ENCODE measurements around the gene FOXE3.

DNA sequence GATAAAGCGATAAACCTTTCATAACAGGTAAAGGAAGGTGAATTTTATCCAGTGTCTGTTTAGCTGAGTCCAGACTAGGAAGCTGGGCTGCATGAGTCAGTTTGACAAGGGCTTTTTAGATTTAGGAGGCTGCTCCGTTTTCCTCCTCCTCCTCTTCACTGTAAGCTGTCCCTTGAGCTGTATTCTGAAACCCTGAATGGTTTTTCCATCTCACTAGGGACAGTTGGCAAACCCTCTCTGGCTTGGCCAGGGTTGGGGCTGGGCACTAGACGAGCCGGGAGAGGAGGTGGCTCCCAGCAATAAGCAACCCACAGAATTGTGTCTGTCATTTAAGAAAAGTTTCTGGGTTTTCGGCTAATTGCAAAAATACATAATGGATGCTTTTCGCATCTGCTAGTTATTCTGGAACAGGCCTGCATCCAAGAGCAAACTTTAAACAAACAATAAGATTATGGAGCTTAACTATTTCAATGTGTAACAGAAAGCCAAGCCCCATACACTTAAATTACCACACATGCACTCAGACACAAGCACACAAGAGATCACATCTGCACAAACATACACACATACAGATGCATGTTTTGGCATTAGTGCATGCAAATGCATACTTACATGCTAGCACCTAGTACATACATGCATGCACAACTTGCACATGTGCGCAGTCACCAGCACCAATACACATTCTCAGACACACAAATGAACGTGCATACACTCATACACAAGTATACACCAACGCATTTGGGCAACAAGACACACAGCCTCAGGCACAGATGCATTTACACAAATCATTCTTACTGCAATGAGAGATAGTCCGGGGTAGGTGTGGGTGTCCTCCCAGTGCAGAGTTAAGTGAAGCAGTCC lies 27.8 kb upstream of the FOXE3 start:
- TF ChIP-seq, protein P1, sequence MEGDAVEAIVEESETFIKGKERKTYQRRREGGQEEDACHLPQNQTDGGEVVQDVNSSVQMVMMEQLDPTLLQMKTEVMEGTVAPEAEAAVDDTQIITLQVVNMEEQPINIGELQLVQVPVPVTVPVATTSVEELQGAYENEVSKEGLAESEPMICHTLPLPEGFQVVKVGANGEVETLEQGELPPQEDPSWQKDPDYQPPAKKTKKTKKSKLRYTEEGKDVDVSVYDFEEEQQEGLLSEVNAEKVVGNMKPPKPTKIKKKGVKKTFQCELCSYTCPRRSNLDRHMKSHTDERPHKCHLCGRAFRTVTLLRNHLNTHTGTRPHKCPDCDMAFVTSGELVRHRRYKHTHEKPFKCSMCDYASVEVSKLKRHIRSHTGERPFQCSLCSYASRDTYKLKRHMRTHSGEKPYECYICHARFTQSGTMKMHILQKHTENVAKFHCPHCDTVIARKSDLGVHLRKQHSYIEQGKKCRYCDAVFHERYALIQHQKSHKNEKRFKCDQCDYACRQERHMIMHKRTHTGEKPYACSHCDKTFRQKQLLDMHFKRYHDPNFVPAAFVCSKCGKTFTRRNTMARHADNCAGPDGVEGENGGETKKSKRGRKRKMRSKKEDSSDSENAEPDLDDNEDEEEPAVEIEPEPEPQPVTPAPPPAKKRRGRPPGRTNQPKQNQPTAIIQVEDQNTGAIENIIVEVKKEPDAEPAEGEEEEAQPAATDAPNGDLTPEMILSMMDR (IDR thresholded peaks at IDR 0.05 in 2 of 3, conservative IDR thresholded peaks at IDR 0.05 in 1 of 3; ENCODE audit: borderline replicate concordance in 1 of 3, insufficient read depth in 1 of 3, low read depth in 2 of 3, low read length in 2 of 3): no peak
- TF ChIP-seq FOSL1 (IDR thresholded peaks at IDR 0.05; ENCODE audit: low read depth) (no peak), JUND (IDR thresholded peaks at IDR 0.05) (no peak)
- TF ChIP-seq, protein P2, sequence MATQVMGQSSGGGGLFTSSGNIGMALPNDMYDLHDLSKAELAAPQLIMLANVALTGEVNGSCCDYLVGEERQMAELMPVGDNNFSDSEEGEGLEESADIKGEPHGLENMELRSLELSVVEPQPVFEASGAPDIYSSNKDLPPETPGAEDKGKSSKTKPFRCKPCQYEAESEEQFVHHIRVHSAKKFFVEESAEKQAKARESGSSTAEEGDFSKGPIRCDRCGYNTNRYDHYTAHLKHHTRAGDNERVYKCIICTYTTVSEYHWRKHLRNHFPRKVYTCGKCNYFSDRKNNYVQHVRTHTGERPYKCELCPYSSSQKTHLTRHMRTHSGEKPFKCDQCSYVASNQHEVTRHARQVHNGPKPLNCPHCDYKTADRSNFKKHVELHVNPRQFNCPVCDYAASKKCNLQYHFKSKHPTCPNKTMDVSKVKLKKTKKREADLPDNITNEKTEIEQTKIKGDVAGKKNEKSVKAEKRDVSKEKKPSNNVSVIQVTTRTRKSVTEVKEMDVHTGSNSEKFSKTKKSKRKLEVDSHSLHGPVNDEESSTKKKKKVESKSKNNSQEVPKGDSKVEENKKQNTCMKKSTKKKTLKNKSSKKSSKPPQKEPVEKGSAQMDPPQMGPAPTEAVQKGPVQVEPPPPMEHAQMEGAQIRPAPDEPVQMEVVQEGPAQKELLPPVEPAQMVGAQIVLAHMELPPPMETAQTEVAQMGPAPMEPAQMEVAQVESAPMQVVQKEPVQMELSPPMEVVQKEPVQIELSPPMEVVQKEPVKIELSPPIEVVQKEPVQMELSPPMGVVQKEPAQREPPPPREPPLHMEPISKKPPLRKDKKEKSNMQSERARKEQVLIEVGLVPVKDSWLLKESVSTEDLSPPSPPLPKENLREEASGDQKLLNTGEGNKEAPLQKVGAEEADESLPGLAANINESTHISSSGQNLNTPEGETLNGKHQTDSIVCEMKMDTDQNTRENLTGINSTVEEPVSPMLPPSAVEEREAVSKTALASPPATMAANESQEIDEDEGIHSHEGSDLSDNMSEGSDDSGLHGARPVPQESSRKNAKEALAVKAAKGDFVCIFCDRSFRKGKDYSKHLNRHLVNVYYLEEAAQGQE (IDR thresholded peaks at IDR 0.05; ENCODE audit: low read depth): no peak

All from HCT116 (cell line).